ENCODE data around the gene SLC8B1.

DNA sequence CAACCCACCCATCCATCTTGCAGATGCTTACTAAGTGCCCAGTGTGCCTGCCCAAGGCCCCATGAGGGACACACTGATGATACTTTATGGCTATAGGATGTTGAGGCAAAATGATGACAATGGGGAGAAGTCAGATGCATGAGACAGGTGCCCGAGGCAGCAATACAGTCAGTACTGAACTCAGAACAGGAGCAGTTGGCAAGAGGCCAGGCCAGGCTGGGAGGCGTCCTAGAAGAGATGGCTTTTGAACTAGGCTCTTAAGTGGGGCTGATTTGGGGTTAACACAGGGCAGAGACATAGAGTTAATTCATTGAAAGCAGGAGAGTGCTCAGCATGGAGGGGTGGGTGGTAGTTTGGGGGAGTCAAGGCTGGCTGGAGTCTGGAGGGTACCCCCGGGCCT, 39.1 kb upstream of the SLC8B1 start:
- TF ChIP-seq CTCF (tag by site-specific recombination; IDR thresholded peaks at IDR 0.05) (no peak), PRDM10 (tag by site-specific recombination; IDR thresholded peaks at IDR 0.05) (no peak), ZNF274 (IDR thresholded peaks at IDR 0.05; ENCODE audit: low read length) (no peak), ZNF274 (tag by site-specific recombination; IDR thresholded peaks at IDR 0.05; ENCODE audit: borderline replicate concordance) (no peak), GLI2 (tag by site-specific recombination; IDR thresholded peaks at IDR 0.05; ENCODE audit: borderline replicate concordance, low read depth) (no peak), ZNF24 (tag by site-specific recombination; IDR thresholded peaks at IDR 0.05) (no peak)
- TF ChIP-seq, protein P1, sequence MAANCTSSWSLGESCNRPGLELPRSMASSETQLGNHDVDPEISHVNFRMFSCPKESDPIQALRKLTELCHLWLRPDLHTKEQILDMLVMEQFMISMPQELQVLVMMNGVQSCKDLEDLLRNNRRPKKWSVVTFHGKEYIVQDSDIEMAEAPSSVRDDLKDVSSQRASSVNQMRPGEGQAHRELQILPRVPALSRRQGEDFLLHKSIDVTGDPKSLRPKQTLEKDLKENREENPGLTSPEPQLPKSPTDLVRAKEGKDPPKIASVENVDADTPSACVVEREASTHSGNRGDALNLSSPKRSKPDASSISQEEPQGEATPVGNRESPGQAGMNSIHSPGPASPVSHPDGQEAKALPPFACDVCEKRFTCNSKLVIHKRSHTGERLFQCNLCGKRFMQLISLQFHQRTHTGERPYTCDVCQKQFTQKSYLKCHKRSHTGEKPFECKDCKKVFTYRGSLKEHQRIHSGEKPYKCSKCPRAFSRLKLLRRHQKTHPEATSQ (tag by site-specific recombination; IDR thresholded peaks at IDR 0.05) = no peak

Data from HEK293 (cell line).